GM04504 (cell line): Measurements from ENCODE around the gene ARHGAP24.
A peak's percentile ranks its signal among the peaks of the same experiment; 100 is the strongest.

Experiments used
- DNase-seq: peaks from one replicate; pipeline ENCODE4 v3.0.0-alpha.2; 2012; ENCODE audit warnings: low read depth

ARHGAP24 gene

DNA sequence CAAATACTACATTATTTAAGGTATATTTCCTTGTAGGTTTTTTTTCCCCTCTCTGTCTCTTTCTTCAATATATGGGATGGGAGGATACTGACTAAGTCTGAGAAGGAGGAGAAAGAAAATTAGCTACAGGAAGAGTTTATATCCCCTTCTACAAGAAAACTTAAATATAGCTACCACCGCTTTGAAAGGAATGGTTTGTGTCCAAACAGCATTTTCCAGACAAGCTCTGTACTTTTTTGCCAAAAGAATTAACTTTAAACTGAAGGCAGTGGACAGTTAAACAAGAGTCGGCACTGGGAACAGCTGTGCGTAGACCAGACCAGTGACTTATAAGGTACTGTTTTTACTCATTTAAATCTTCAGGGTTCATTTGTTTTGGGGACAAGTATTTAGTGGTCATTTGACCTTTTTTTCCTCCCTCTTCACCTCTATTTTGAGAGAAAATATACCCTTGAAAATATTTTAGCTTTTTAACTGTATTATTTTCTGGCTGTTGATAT is 303.7 kb downstream of the ARHGAP24 start:
- DNase-seq: no peak

- peak; percentile 36 for DNase-seq
Measured at GRCh38 chr4:85779165-85779564, 304.2 kb downstream of the ARHGAP24 start.

DNA sequence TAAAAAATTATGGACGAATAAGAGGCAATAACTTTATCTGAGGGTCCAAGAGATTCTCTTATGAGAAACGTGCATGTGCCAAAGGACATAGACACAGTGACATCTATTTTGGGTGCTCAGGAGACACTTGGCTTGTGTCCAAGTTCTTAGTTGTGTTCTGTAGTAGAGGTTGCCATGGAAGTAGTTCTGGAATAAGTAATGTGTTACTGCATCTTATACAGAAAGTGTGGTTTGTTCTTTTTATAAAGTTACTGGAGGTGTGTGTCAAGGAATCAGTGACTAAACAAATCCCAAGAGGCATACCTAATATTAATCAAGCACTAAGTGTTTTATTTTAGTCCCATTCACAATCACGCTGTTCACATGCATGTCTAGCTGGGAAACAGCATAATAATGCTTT is 305.7 kb downstream of the ARHGAP24 start:
- DNase-seq: no peak

DNA sequence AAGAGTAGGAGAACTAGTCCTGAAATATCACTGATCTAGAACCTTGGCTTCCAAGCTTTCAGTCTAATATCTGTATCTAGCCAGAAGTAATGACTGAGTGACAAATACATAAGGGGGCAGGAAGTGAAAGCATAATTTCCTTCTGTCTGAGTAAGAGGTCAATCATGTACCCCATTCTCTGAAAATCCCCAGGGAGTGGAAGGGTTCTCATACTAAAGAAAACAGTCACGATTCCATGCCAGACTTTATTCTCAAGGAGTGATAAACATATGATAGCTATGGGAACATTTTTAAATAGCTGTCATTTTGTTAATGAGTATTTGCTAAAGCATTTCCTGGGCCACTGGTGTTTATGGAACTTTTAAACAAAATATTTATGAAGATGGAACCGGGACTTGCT is 308.5 kb downstream of the ARHGAP24 start:
- DNase-seq: peak; percentile 92

DNA sequence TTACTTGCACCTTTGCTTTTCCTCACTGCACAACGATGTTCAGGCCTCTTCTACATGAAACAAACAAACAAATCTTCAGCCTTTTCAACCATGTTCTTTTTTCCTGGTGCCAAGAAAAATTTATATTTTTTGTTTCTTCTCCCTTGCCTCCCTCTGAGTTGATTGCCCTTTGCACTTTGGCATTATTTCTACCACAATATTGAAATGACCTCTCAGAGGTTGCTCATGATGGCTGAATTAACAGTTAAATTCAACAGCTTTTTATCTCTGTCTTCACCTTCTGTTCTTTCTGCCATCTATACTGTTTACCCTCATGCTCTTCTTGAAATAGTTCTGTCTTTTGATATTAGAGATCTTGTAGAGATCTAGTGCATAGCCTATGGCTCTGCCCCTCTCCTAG is 308.9 kb downstream of the ARHGAP24 start:
- no peak for DNase-seq

GRCh38 chr4:85784348-85784747 is 309.4 kb downstream of the ARHGAP24 start:
- no peak for DNase-seq

- no peak for DNase-seq
Measured at GRCh38 chr4:85784947-85785346, 310.0 kb downstream of the ARHGAP24 start.

DNA sequence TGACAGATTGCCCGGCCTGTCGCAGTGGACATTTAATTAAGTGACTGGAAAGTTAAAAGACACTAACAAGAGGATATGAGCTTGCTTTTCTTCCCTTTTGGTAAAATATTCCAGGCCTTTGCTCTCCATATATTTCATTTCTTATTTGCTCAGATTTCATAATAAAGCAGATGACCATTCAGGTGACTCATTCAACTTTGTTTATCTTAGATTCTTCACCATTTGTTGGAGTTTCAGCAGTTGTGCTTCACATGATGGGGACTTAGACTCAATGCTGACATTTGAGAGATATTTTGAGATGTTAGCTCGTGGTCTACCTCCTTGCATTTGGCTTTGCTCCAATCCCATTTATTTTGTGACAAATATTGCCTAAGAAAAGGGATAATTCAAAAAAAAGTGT is 312.2 kb downstream of the ARHGAP24 start:
- DNase-seq: peak; percentile 69

GRCh38 chr4:85788604-85789003 is 313.7 kb downstream of the ARHGAP24 start:
- no peak for DNase-seq

- no peak for DNase-seq
Measured at GRCh38 chr4:85789241-85789640, 314.3 kb downstream of the ARHGAP24 start.

DNA sequence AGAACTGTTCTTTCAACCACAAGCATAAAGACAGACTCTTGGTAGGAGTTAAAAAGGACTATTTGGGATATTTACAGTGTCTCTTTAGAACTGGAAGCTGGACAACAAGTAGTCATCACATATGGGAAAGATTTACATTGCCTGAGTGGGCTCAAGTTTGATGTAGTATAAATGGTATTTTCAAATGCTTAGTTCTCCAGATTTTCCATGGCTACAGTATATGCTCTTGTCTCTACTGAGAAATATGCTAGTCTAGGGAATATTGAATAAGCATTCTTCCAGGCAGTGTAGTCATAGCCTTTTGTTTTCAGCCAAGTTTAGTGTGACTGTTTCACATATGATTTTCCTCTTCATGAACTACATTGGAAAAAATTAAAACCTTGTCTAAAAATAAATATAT is 315.6 kb downstream of the ARHGAP24 start:
- peak; percentile 62 for DNase-seq

GRCh38 chr4:85792376-85793232 is 317.7 kb downstream of the ARHGAP24 start:
- DNase-seq: no peak

- DNase-seq: no peak
Measured at GRCh38 chr4:85793233-85793585, 318.3 kb downstream of the ARHGAP24 start.

- DNase-seq: no peak
Measured at GRCh38 chr4:85798012-85798770, 323.2 kb downstream of the ARHGAP24 start.

GRCh38 chr4:85803856-85804255 is 328.9 kb downstream of the ARHGAP24 start:
- DNase-seq: no peak

- DNase-seq: no peak
Measured at GRCh38 chr4:85805891-85806290, 330.9 kb downstream of the ARHGAP24 start.

DNA sequence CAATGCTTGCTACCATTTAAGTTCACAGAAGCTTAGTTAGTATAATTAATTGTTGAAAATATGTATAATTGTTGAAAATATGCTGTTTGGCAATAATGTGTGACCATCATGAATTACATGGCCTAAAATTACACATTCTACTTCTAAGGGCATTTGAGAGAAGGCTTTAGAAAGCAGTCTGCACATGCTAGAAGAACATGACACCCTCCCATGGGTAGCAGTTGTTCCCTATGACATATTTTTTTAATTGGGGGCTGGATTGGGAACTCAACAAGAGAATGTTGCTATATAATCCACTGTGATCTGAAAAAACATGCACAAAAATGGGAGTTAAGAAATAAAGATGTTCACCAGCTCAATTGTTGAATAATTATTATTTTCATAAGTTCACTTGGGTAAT is 331.4 kb downstream of the ARHGAP24 start:
- no peak for DNase-seq

DNA sequence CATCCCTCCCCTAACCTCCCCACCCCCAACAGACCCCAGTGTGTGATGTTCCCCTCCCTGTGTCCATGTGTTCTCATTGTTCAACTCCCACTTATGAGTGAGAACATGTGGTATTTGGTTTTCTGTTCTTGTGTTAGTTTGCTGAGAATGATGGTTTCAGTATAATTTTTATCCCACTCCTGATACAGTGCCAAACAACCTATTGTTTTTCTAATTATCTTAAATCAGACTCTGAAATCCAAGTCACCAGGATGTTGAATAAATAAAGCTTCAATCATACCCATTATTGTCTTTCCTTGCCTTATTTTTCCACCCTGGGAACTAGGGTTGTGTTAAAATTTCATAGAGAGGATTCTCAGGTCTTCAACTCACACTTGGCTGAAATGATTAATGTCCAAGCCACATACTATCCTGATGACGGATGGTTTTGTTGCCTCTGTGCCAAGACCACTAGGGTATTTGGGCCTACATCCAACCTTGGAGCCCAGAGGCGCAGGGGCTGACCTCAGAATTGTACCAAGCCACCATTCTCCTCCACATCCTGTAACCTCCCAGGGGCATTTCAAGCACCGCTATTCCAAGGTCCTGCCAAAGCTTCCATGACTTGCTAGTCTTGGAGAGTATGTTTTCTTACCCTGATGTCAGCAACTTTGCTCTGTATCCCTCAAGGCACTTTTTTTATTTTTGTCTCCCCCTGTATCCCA is 332.4 kb downstream of the ARHGAP24 start:
- DNase-seq: peak; percentile 77

DNA sequence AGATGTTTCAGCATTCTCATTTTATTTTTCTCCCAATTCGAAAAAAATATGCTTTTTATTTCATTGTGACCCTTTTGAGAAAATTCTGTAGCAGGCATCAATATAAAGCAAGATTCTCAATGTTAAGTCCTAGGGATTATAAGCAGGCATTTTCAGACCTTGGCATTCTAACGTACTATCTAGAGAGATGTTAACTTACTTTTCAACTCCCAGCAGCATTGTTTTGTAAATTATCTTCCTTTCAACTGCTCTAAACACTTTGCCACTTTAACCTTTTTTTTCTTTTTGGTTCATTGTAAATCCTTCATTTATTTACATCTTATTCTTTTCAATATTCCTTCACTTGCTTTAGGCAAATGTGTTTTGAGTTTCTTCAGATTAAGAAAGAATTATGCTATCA is 333.2 kb downstream of the ARHGAP24 start:
- DNase-seq: no peak

DNA sequence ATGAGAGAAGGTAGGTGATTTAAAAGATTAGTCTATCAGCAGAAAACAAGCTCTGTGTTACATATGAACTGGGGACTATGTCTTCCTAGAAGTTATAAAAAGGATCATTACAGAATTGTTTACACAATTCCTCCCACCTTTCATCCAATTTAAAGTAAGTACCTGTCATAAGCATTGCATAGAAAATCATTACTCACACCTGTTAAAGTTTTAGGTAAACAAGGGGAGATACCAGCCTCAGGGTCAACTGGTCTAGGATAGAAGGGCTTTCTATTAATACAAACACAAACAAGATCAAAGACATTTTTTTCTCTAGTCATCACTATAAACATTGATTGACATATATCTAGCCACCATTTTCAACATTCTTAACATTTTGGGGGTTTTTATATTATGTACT is 333.9 kb downstream of the ARHGAP24 start:
- no peak for DNase-seq

DNA sequence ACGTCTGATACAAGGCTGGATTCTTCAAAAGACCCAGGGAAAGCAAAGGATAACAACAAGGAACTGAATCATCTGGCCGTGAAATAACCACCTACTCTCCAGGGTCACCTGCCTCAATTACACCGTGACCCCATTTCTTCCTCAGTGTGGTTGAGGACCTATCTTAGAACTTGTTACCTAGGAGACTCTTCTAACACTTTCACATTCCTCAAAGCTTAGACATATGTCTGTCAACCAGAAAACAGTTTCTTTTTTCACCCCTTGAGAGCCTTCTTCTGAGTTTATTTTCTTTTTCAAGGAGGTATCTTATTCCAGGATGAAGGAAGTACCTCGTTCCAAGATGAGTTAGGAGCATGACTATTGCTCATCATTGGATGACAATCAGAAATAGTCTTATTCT is 337.8 kb downstream of the ARHGAP24 start:
- DNase-seq: no peak

DNA sequence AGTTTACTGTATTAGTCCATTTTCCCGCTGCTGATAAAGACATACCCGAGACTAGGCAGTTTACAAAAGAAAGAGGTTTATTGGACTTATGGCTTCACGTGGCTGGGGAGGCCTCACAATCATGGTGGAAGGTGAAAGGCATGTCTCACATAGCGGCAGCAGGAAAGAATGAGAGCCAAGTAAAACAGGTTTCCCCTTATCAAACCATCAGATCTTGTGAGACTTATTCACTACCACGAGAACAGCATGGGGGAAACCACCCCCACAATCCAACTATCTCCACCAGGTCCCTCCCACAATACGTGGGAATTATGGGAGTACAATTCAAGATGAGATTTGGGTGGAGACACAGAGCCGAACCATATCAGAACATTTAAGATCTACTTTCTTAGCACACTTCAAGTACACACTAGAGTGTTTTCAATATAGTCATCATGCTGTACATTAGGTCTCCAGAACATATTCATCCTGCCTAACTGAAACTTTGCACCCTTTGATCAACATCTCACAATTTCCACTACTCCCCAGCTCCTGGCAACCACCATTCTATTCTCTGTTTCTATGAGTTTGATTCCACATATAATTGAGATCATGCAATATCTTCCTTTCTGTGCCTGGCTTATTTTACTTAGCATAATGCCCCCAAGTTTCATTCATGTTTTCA is 341.0 kb downstream of the ARHGAP24 start:
- DNase-seq: no peak
